GM21381 (cell line): ENCODE results near the gene VAPB.

Experiments
- ATAC-seq: cut with Tn5 transposase; IDR thresholded peaks from one replicate; pipeline ENCODE4 v1.9.1; 2021; ENCODE audit warnings: mild to moderate bottlenecking, moderate library complexity; ENCODE audit not compliant: unreplicated experiment

Gene VAPB

GRCh38 chr20:58433759-58434158, 44.7 kb downstream of the VAPB start:
- no peak for ATAC-seq

GRCh38 chr20:58434326-58434725, 45.3 kb downstream of the VAPB start:
- ATAC-seq: no peak

- no peak for ATAC-seq
Observed at GRCh38 chr20:58435237-58435636, 46.2 kb downstream of the VAPB start.

- peak; percentile 54 for ATAC-seq
Observed at GRCh38 chr20:58436868-58437645, 48.0 kb downstream of the VAPB start.

- no peak for ATAC-seq
Observed at GRCh38 chr20:58438970-58439808, 50.2 kb downstream of the VAPB start.

GRCh38 chr20:58440021-58440767, 51.2 kb downstream of the VAPB start:
- no peak for ATAC-seq

GRCh38 chr20:58441723-58442122, 52.7 kb downstream of the VAPB start:
- ATAC-seq: no peak

GRCh38 chr20:58444746-58445255, 55.8 kb downstream of the VAPB start:
- ATAC-seq: no peak

GRCh38 chr20:58446264-58446959, 57.4 kb downstream of the VAPB start:
- ATAC-seq: no peak

GRCh38 chr20:58446960-58447265, 57.9 kb downstream of the VAPB start:
- no peak for ATAC-seq

GRCh38 chr20:58447511-58448391, 58.7 kb downstream of the VAPB start:
- ATAC-seq: no peak

GRCh38 chr20:58448958-58449357, 59.9 kb downstream of the VAPB start:
- ATAC-seq: no peak

GRCh38 chr20:58449681-58450221, 60.7 kb downstream of the VAPB start:
- no peak for ATAC-seq

GRCh38 chr20:58450254-58450653, 61.2 kb downstream of the VAPB start:
- ATAC-seq: no peak

- ATAC-seq: no peak
Observed at GRCh38 chr20:58452667-58453255, 63.7 kb downstream of the VAPB start.

GRCh38 chr20:58453391-58453790, 64.4 kb downstream of the VAPB start:
- no peak for ATAC-seq

- no peak for ATAC-seq
Observed at GRCh38 chr20:58454460-58454859, 65.4 kb downstream of the VAPB start.

- ATAC-seq: no peak
Observed at GRCh38 chr20:58457083-58457695, 68.2 kb downstream of the VAPB start.
